Stimulated activated CD4-positive, alpha-beta T cell treated with anti-CD3 and anti-CD28 coated beads, TNF-alpha, amount 100 ng/mL, for 4 hours (primary cell): Measurements from ENCODE around the gene LCE2C.

Experiments
- DNase-seq, 3 experiments: peaks; one replicate each; pipeline ENCODE4 v3.0.0-alpha.2; 2020; ENCODE audit warnings: low read depth in 3 of 3

LCE2C gene

DNA sequence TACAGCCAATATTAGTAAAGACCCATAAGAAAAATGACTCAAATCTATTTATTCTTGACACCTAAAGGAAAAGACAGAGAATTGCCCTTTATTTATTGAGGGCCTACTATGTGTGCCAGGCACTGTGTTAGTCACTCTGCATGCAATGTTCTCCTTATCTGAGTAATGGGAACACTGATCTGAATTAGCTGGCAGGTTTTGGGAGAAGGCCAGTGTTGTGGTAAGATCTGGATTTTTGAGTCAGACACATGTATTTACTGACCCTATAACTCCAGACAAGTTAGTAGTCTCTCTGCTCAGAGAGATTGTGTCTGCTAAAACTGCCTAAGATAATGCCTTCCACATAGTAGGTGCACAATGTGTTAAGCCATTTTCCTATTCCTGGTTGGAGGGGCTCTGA is 50.2 kb downstream of the LCE2C start:
- no peak for DNase-seq
